OCI-M2 (cell line): Measurements from ENCODE around the gene HAUS5.
"Not testable (repeated sequence)": the region's sequence is repeated elsewhere in the genome, so short reads cannot be mapped to it uniquely, and the experiment has no call there.

Experiments used
- DNase-seq: peaks from one replicate; lab custom pipeline; 2025; ENCODE audit not compliant: unreplicated experiment; lab: John Stamatoyannopoulos, UW

HAUS5 gene

GRCh38 chr19:35642312-35642711 lies 29.8 kb downstream of the HAUS5 start:
- DNase-seq = peak; percentile 93

DNA sequence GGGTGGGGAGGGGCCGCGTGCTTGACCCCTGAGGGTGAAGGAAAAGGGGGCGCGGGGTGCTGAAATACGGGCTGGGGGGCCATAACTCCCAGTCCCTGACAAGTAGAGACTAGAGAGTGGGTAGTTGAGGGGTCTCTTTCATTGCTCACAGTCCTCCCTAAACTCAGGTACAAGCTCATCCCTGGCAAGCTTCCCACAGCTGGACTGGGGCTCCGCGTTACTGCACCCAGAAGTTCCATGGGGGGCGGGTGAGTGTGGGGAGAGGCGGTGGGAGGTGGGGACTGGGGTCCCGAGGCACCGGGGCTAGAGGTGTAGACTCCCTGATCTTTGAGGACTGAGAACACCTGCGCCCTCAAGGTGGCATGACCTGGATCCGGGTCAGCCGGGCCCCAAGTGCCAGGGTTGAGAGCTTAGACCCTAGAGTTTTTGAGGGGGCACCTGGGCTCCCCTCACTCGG lies 30.3 kb downstream of the HAUS5 start:
- no peak for DNase-seq

GRCh38 chr19:35643255-35644205 lies 31.0 kb downstream of the HAUS5 start:
- peak; percentile 99 for DNase-seq

DNA sequence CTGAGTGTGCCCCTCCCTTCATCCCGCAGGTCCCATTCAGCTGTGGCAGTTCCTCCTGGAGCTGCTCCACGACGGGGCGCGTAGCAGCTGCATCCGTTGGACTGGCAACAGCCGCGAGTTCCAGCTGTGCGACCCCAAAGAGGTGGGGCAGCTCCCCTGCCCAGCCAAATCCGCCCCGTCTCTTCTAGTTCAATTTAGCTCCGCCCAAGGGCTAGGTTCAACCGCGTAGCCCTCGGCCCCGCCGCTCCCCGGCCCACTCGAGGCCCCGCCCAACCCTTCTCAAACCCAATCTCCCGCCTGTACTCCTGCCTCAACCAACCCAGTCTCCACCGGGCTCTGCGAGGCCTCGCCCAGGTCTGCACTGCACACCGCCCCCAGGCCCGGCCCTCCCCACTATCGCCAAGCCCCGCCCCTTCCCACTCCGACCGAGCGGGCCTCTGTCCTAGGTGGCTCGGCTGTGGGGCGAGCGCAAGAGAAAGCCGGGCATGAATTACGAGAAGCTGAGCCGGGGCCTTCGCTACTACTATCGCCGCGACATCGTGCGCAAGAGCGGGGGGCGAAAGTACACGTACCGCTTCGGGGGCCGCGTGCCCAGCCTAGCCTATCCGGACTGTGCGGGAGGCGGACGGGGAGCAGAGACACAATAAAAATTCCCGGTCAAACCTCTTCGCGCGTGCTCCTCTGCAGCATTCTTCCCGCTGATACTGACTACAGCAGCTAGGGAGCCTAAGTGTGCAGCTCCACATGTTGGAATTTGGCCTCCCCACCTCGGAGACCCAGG lies 31.9 kb downstream of the HAUS5 start:
- peak; percentile 99 for DNase-seq

GRCh38 chr19:35644987-35645679 lies 32.6 kb downstream of the HAUS5 start:
- DNase-seq = peak; percentile 99

DNA sequence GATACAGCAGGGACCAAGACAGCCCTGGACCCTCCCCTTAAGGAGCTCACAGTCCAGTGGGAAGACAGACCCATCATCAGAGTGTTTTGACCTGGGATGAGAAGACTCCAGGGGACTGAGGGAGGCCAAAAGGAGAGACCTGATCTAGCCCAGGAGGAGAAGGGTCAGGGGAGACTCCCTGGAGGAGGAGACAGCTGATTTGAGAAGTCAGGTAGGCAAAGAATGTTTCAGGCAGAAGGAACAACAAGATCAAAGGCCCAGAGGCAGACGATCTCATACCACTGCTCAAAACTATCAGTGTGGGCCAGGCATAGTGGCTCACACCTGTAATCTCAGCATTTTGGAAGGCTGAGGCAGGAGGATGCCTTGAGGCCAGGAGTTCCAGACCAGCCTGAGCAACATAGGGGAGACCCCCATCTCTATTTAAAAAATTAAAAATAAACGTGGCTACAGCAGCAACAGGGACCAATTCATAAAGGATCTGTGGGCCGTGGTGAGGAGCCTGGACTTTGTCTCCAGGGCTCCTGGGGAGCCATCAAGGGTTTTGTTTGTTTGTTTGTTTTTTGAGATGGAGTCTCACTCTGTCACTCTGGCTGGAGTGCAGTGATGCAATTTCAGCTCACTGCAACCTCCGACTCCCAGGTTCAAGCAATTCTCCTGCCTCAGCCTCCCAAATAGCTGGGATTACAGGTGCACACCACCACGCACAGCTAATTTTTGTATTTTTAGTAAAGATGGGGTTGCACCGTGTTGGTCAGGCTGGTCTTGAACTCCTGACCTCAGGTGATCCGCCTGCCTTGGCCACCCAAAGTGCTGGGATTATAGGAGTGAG lies 33.4 kb downstream of the HAUS5 start:
- no peak for DNase-seq

- peak; percentile 100 for DNase-seq
These were observed 35.8 kb downstream of the HAUS5 start, which contains the start of gene COX6B1 for GRCh38 chr19:35648017-35648961. COX6B1 (plus strand) TSS chr19:35648323; CDS start chr19:35651244, 2,921 bp downstream.

GRCh38 chr19:35650581-35650980 lies 38.0 kb downstream of the HAUS5 start:
- no peak for DNase-seq

GRCh38 chr19:35654828-35655227 lies 42.3 kb downstream of the HAUS5 start:
- not testable (repeated sequence) for DNase-seq

DNA sequence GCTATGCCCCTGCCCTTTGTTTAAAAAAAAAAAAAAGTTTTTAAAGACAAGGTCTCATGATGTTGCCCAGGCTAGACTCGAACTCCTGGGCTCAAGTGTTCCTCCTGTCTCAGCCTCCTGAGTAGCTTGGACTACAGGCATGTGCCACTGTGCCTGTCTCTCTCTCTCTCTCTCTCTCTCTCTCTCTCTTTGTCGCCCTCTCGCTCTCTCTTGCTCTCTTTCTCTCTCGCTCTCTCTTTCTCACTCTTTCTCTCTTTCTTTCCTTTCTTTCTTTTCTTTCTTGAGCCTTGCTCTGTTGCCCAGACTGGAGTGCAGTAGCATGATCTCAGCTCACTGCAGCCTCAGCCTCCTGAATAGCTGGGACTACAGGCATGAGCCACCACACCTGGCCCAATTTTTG lies 43.1 kb downstream of the HAUS5 start:
- no peak for DNase-seq

DNA sequence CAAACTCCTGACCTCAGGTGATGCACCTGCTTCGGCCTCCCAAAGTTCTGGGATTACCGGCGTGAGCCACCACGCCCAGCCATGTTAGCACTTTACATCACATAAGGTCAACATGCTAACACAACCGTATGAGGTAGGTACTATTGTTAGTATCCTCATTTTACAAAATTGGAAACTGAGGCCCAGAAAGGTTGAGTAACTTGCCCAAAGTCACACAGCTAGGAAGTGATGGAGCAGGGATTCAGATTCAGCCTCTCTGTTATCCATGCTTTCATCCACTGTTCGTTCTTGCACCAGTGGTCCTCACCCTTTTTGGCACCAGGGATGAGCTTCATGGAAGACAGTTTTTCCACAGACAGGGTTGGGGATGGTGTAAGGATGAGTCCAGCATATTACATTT lies 44.2 kb downstream of the HAUS5 start:
- no peak for DNase-seq

DNA sequence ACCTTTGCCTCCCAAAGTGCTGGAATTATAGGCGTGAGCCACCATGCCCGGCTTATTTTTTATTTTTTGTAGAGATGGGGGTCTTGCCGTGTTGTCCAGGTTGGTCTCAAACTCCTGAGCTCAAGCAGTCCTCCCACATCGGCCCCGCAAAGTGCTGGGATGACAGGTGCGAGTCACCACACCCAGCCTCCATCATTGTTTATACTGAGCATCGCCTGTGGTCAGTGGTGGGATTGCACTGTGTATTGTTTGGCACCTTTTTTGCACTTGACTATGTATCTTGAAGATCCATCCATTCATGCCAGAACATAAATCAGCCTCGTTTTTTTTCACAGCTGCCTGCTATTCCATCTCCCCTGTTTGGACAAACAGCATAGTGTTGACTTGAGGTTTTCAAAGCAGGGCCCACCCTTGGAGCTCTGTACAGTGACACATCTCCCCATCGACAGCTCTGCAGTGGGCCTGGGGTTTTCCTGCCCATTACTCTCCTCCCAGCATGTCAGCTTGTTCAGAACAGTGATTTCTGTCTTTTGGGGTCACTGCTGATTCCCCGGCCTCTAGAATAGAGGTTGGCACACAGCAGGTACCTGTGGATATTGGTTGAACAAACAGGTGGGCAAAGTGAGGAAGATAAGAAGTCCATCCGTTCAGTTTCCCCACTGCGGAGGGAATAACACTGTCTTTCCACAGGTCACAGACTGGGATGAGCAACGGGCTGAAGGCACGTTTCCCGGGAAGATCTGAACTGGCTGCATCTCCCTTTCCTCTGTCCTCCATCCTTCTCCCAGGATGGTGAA lies 45.6 kb downstream of the HAUS5 start:
- DNase-seq = no peak

- no peak for DNase-seq
These were observed 49.4 kb downstream of the HAUS5 start for GRCh38 chr19:35661995-35662340.

DNA sequence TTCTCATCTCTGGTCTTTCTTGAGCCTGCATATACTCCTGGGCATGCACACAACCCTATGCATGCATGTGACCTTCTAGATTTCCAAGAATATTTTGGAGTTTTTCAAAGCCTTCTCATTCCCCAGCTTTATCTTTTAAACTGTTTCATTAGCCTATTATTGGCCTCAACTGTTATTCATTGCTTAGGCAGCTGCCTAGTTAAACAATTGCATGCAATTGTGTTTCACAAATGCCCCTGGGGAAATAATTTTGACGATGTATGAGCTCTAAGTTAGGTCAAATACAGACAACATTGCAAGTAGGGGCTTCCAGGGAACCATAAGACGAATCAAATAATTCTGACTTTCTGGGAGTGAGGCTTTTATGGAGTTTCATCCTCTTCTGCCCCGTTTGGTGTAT lies 51.4 kb downstream of the HAUS5 start:
- DNase-seq = no peak

DNA sequence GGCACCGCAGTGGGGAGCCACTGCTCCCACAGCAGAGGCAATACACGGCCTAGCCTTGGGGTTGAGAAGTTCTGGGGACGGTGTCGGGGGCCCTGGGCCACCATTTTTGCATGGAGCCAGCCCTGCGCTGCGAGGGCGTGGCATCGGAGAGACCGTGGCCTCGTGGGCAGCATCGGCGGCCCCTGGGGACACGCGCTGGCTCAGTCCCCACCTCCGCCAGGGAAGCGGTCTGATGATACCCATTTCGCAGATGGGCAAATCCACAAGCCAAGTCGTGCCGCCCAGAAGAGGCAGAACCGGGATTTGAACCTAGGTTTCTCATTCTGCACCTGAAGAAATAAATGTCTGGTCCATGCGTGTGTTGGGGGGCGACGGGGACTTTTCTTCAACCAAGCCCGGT lies 52.6 kb downstream of the HAUS5 start:
- DNase-seq = no peak

DNA sequence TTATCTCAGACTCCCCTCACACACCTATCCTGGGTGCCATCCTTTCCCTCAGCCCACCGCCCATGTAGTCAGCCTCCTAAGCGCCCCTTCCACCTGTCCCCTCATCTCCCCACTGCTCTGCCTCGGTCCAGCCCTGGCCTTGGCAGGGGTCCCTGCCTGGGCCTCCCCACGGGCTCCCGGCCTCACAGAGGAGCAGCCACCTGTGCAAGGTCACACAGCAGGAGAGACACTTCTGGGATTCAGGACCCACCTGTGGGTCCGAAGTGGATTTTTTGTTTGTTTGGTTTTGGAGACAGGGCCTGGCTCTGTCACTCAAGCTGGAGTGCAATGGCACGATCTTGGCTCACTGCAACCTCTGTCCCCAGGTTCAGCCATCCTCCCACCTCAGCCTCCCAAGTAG lies 53.1 kb downstream of the HAUS5 start:
- no peak for DNase-seq

DNA sequence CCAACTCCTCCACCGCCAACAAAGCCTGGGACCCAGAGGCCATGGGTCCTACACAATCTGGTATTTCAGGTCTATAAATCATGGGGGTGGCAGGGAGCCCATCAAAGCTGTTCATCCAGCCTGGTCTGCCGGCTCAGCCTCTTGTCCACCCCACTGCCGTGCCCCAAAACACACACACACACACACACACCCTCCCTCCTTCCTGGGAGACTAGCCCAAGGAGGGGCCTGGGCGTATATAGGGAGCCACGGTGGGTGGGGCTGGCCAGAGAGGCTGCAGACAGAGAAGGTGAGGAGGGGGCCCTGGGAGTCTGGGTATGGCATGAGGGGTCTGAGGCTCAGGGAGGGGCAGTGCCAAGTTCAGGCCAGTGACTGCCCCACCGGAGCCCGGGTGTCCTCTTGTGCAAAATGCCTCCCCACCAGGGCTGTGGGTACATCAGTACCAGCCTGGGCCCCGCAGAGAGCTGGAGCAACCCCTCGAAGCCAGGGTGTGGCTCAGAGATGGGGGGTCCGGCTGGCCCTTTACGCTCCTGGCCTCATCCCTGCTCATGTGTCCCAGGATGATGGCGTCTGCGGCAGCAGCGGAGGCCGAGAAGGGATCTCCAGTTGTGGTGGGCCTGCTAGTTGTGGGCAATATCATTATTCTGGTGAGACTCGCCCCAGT lies 53.8 kb downstream of the HAUS5 start, which contains the start of gene UPK1A:
Gene UPK1A, plus strand, starts transcription at position 267 of the 663 bp plus-strand sequence. Its CDS starts 296 bp downstream, at position 563.
- no peak for DNase-seq

GRCh38 chr19:35669566-35669965 lies 57.0 kb downstream of the HAUS5 start:
- DNase-seq = no peak
